SK-N-SH treated with all-trans-retinoic acid at 6 μM for 48 hours (cell line): ENCODE measurements around the gene PAXX.

Experiments used
- ATAC-seq: fragments of 200-7000 bp; cut with Tn5 transposase; 3 replicates; pipeline ENCODE4 v1.9.1; 2020; ENCODE audit warnings: mild to moderate bottlenecking, moderate library complexity
- ARNTL ChIP-seq: fragments of 450-650 bp; formaldehyde crosslinking; IDR thresholded peaks from 2 replicates; pipeline ENCODE4 v1.5.0; 2020; ENCODE audit warnings: low read depth, mild to moderate bottlenecking, moderate library complexity, borderline replicate concordance
- CREB5 ChIP-seq: fragments of 250-450 bp; sonication (Bioruptor Pico); IDR thresholded peaks from 2 replicates; pipeline ENCODE4 v1.5.1; 2020; ENCODE audit warnings: low read depth, mild to moderate bottlenecking, moderate library complexity
- CSDC2 ChIP-seq: fragments of 250-450 bp; sonication (Bioruptor Pico); IDR thresholded peaks from 2 replicates; pipeline ENCODE4 v1.5.0; 2020; ENCODE audit warnings: mild to moderate bottlenecking, moderate library complexity
- CSRNP3 ChIP-seq: fragments of 250-450 bp; sonication (Bioruptor Pico); IDR thresholded peaks from 2 replicates; pipeline ENCODE4 v1.5.1; 2021; ENCODE audit warnings: mild to moderate bottlenecking, moderate library complexity
- ESRRG ChIP-seq: fragments of 250-450 bp; sonication (Bioruptor Pico); IDR thresholded peaks from 2 replicates; pipeline ENCODE4 v1.6.1; 2021; ENCODE audit warnings: mild to moderate bottlenecking
- GLIS3 ChIP-seq: fragments of 250-450 bp; sonication (Bioruptor Pico); IDR thresholded peaks from 2 replicates; pipeline ENCODE4 v1.5.0; 2020; ENCODE audit warnings: mild to moderate bottlenecking, moderate library complexity
- ISL1 ChIP-seq: fragments of 250-450 bp; sonication (Bioruptor Pico); IDR thresholded peaks from 2 replicates; pipeline ENCODE4 v2.1.2; 2022; ENCODE audit warnings: mild to moderate bottlenecking, moderate library complexity
- PATZ1 ChIP-seq: fragments of 250-450 bp; sonication (Bioruptor Pico); IDR thresholded peaks from 2 replicates; pipeline ENCODE4 v1.8.0; 2020; ENCODE audit warnings: mild to moderate bottlenecking, moderate library complexity, borderline replicate concordance
- PPARA ChIP-seq: fragments of 250-450 bp; sonication (Bioruptor Pico); IDR thresholded peaks from 2 replicates; pipeline ENCODE4 v1.5.0; 2020; ENCODE audit warnings: mild to moderate bottlenecking, borderline replicate concordance
- RARB ChIP-seq: fragments of 250-450 bp; sonication (Bioruptor Pico); IDR thresholded peaks from 2 replicates; pipeline ENCODE4 v1.8.0; 2021; ENCODE audit warnings: mild to moderate bottlenecking, moderate library complexity
- SNAI2 ChIP-seq: fragments of 250-450 bp; sonication (Bioruptor Pico); IDR thresholded peaks from 2 replicates; pipeline ENCODE4 v1.5.0; 2020; ENCODE audit warnings: mild to moderate bottlenecking, moderate library complexity
- TCF4 ChIP-seq: fragments of 250-450 bp; sonication (Bioruptor Pico); IDR thresholded peaks from 2 replicates; pipeline ENCODE4 v1.8.0; 2021; ENCODE audit warnings: mild to moderate bottlenecking, moderate library complexity, borderline replicate concordance
- TOX ChIP-seq: fragments of 250-450 bp; sonication (Bioruptor Pico); IDR thresholded peaks from 2 replicates; pipeline ENCODE4 v1.8.0; 2021; ENCODE audit warnings: mild to moderate bottlenecking, moderate library complexity, borderline replicate concordance
- TSHZ2 ChIP-seq: fragments of 250-450 bp; sonication (Bioruptor Pico); IDR thresholded peaks from 2 replicates; pipeline ENCODE4 v1.5.0; 2020; ENCODE audit warnings: mild to moderate bottlenecking, moderate library complexity
- ZC3H10 ChIP-seq: fragments of 250-450 bp; sonication (Bioruptor Pico); IDR thresholded peaks from 2 replicates; pipeline ENCODE4 v1.5.1; 2021; ENCODE audit warnings: mild to moderate bottlenecking, moderate library complexity
- ZFP3 ChIP-seq: fragments of 250-450 bp; sonication (Bioruptor Pico); IDR thresholded peaks from 2 replicates; pipeline ENCODE4 v1.5.0; 2020; ENCODE audit warnings: mild to moderate bottlenecking, moderate library complexity
- ZFP30 ChIP-seq: fragments of 450-650 bp; formaldehyde crosslinking; IDR thresholded peaks from 2 replicates; pipeline ENCODE4 v1.5.0; 2022; ENCODE audit warnings: mild to moderate bottlenecking, moderate library complexity
- ZNF70 ChIP-seq: fragments of 450-650 bp; formaldehyde crosslinking; IDR thresholded peaks from 2 replicates; pipeline ENCODE4 v1.5.0; 2020; ENCODE audit warnings: mild to moderate bottlenecking, moderate library complexity
- ZNF8 ChIP-seq: fragments of 450-650 bp; formaldehyde crosslinking; IDR thresholded peaks from 2 replicates; pipeline ENCODE4 v1.5.0; 2020; ENCODE audit warnings: mild to moderate bottlenecking, moderate library complexity

Gene PAXX

DNA sequence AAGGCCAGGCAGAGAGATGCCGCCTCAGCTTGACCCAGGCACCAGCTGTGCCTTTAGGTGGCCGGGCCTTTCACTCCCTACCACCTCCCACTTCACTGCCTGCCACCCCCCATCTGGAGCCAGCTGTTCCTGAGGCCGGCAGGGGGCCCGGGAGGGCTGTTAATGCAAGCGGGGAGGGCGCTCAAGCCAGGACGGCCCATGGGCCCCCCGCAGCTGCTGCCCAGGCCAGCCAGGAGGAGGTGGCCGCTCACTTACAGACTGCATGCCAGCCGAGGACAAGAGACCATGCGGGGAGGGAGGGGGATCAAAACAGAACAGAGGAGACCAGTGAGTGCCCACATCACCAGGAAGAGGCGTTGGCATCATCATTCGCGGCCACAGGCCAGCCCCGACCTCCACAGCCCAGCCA is 31.4 kb downstream of the PAXX start:
- TF ChIP-seq ESRRG (CRISPR knock-in tag): no peak
- no peak for TF ChIP-seq ZNF70
- no peak for TF ChIP-seq CSRNP3
- TF ChIP-seq ZFP3: no peak
- TF ChIP-seq PATZ1 (CRISPR knock-in tag): no peak
- TF ChIP-seq ARNTL (CRISPR knock-in tag): no peak
- TF ChIP-seq PPARA (CRISPR knock-in tag): no peak
- TF ChIP-seq TCF4 (CRISPR knock-in tag): no peak
- no peak for TF ChIP-seq ZC3H10 (CRISPR knock-in tag)
- no peak for TF ChIP-seq ISL1 (CRISPR knock-in tag)
- TF ChIP-seq SNAI2 (CRISPR knock-in tag): no peak
- no peak for TF ChIP-seq CSDC2
- ATAC-seq: no peak

- TF ChIP-seq ZC3H10 (CRISPR knock-in tag): no peak
- no peak for TF ChIP-seq ZFP30
- no peak for TF ChIP-seq TOX (CRISPR knock-in tag)
- no peak for TF ChIP-seq CSRNP3
- TF ChIP-seq ARNTL (CRISPR knock-in tag): no peak
- no peak for TF ChIP-seq SNAI2 (CRISPR knock-in tag)
- no peak for TF ChIP-seq RARB
- no peak for TF ChIP-seq PPARA (CRISPR knock-in tag)
- TF ChIP-seq ZNF70: no peak
- TF ChIP-seq, all 23 proteins: peak for 0
- ATAC-seq: no peak
Measured at GRCh38 chr9:137025517-137025966, 33.3 kb downstream of the PAXX start.

GRCh38 chr9:137026384-137026783 is 34.2 kb downstream of the PAXX start:
- TF ChIP-seq GLIS3 (CRISPR knock-in tag) (no peak), TCF4 (CRISPR knock-in tag) (no peak), PPARA (CRISPR knock-in tag) (no peak), CSDC2 (no peak), ZNF8 (CRISPR knock-in tag) (no peak), TOX (CRISPR knock-in tag) (no peak), ARNTL (CRISPR knock-in tag) (no peak), TSHZ2 (CRISPR knock-in tag) (no peak), ESRRG (CRISPR knock-in tag) (no peak), CSRNP3 (no peak), PATZ1 (CRISPR knock-in tag) (no peak), CREB5 (CRISPR knock-in tag) (no peak)
- ATAC-seq: no peak
